Measurements from ENCODE around the gene DEPP1. TPM values are rescaled to one million over a fixed set of nuclear protein-coding genes. Genes with fewer than 3 reads are reported as not detected.

Gene DEPP1
- total RNA-seq, 6 experiments from 2014 or later: 0.43 to 0.78 (median 0.52) TPM

DNA sequence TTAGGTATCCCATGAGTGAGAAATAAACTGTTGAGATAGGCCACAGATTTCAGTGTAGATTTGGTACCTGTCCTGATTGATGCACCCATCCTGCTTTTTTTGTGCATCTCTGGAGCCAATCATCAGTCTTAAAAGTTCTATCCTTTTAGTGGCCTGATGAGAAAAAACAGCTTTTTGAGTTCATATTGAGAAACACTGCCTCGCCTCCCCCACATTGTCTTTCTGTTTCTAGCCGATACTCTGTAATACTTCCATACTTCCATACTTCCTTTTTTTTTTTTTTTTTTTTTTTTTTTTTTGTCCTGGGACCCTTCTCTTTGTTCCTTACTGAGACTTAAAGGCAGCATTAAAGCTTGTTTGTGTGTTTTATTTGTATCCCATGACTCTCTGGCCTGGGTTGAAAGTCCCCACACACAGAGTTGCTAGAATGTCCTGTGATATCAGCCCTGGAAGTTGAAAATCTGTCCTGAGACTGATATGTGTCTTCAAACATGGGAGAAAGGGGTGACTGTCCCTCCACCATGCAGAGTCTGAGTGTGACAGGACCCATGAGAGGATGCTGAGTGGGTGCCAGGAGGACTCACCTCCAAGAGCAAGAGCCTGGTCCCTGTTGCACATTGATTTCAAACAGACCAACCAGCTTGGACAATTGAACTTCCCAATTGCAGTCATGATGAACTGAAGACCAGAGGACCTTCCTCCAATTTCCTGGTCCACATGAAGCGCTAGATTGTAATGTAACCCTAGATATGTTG, 27.8 kb upstream of the DEPP1 start:
- Mint-ChIP-seq H3K27me3 (ENCODE audit: insufficient read depth) (0 out of 2 replicates have a peak, but pooled peaks cover 4% of the 10 kb centered on the region), H3K27ac (no peak overlapping the region), H3K4me1 (ENCODE audit: low read depth) (peaks cover 14% of the 10 kb centered on the region), H3K9me3 (peaks cover 3% of the 10 kb centered on the region; the same call in 1 of the 2 replicates), H3K4me3 (no peak overlapping the region), H3K36me3 (ENCODE audit: low read depth) (peaks cover 26% of the 10 kb centered on the region)
- TF ChIP-seq, protein P1, sequence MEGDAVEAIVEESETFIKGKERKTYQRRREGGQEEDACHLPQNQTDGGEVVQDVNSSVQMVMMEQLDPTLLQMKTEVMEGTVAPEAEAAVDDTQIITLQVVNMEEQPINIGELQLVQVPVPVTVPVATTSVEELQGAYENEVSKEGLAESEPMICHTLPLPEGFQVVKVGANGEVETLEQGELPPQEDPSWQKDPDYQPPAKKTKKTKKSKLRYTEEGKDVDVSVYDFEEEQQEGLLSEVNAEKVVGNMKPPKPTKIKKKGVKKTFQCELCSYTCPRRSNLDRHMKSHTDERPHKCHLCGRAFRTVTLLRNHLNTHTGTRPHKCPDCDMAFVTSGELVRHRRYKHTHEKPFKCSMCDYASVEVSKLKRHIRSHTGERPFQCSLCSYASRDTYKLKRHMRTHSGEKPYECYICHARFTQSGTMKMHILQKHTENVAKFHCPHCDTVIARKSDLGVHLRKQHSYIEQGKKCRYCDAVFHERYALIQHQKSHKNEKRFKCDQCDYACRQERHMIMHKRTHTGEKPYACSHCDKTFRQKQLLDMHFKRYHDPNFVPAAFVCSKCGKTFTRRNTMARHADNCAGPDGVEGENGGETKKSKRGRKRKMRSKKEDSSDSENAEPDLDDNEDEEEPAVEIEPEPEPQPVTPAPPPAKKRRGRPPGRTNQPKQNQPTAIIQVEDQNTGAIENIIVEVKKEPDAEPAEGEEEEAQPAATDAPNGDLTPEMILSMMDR (IDR thresholded peaks at IDR 0.05): no peak
- DNase-seq: no peak

DNA sequence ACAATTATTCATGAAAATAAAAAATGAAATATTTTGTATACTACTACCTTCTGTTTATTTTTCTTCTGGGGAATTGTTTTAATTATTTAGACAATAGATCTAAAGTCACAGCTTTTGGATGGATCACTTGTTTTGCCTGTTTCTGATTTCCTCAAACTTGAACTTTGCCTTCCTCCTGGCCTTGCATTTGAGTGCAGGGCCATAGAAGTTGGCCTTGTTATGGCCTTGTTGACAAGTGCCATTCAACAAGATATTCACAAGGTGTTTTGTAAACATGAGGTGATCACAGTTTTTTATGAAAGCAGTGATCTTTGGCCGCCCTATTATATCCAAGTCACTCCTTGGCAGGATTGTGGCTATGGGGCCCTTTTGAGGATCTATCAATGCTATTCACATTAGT, 26.7 kb upstream of the DEPP1 start:
- Mint-ChIP-seq H3K4me1 (ENCODE audit: low read depth) (peaks cover 23% of the 10 kb centered on the region), H3K4me3 (no peak overlapping the region), H3K36me3 (ENCODE audit: low read depth) (peaks cover 26% of the 10 kb centered on the region), H3K27me3 (ENCODE audit: insufficient read depth) (0 out of 2 replicates have a peak, but pooled peaks cover 2% of the 10 kb centered on the region), H3K27ac (no peak overlapping the region), H3K9me3 (peaks cover 3% of the 10 kb centered on the region; the same call in 1 of the 2 replicates)
- no peak for DNase-seq
- TF ChIP-seq, protein P1 (IDR thresholded peaks at IDR 0.05): no peak

DNA sequence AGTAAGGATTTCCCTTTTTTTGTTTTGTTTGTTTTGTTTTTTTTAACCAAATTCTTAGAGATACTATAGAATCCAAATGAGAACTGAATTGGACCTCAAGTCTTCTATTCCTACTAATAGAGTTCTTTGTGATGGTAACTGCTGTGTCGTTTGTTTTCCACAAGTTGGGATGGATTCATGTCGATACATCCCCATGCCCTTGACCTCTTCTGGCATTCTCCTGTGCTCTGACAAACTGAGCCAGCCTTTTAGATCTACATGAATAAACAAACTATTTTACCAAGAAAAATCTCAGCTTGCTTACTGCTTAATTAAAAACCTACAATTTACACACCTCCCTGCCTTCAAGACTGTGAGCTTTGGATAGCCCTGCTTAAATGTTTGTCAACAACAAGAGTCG, 26.1 kb upstream of the DEPP1 start:
- H3K9me3 Mint-ChIP-seq: peaks cover 3% of the 10 kb centered on the region; the same call in 1 of the 2 replicates

DNA sequence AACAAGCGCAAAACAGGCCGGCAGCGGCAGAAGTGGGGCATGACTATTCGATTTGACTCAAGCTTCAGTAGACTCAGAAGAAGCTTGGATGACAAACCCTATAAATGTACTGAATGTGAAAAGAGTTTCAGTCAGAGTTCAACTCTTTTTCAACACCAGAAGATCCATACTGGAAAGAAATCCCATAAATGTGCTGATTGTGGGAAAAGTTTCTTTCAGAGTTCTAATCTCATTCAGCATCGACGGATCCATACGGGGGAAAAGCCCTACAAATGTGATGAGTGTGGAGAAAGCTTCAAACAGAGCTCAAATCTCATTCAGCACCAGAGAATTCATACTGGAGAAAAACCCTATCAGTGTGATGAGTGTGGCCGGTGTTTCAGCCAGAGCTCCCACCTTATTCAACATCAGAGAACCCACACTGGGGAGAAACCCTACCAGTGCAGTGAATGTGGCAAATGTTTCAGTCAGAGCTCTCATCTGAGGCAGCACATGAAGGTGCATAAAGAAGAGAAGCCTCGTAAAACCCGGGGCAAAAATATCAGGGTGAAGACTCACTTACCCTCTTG, 24.9 kb upstream of the DEPP1 start:
- H3K9me3 Mint-ChIP-seq: peaks cover 3% of the 10 kb centered on the region; the same call in 1 of the 2 replicates
- peaks cover 2% of the 10 kb centered on the region; the same call in 1 of the 2 replicates for H3K27me3 Mint-ChIP-seq (ENCODE audit: insufficient read depth)
- no peak overlapping the region for H3K27ac Mint-ChIP-seq
- DNase-seq: no peak
- peaks cover 26% of the 10 kb centered on the region for H3K36me3 Mint-ChIP-seq (ENCODE audit: low read depth)
- no peak overlapping the region for H3K4me3 Mint-ChIP-seq
- H3K4me1 Mint-ChIP-seq (ENCODE audit: low read depth): peaks cover 31% of the 10 kb centered on the region
- TF ChIP-seq, protein P1 (IDR thresholded peaks at IDR 0.05): no peak

More for the DNA sequence above, 26.1 kb upstream of the DEPP1 start:
- H3K27me3 Mint-ChIP-seq (ENCODE audit: insufficient read depth): 0 out of 2 replicates have a peak, but pooled peaks cover 2% of the 10 kb centered on the region
- DNase-seq: no peak
- peaks cover 26% of the 10 kb centered on the region for H3K36me3 Mint-ChIP-seq (ENCODE audit: low read depth)
- H3K27ac Mint-ChIP-seq: no peak overlapping the region
- H3K4me3 Mint-ChIP-seq: no peak overlapping the region
- H3K4me1 Mint-ChIP-seq (ENCODE audit: low read depth): peaks cover 29% of the 10 kb centered on the region
- TF ChIP-seq, protein P1 (IDR thresholded peaks at IDR 0.05): no peak

DNA sequence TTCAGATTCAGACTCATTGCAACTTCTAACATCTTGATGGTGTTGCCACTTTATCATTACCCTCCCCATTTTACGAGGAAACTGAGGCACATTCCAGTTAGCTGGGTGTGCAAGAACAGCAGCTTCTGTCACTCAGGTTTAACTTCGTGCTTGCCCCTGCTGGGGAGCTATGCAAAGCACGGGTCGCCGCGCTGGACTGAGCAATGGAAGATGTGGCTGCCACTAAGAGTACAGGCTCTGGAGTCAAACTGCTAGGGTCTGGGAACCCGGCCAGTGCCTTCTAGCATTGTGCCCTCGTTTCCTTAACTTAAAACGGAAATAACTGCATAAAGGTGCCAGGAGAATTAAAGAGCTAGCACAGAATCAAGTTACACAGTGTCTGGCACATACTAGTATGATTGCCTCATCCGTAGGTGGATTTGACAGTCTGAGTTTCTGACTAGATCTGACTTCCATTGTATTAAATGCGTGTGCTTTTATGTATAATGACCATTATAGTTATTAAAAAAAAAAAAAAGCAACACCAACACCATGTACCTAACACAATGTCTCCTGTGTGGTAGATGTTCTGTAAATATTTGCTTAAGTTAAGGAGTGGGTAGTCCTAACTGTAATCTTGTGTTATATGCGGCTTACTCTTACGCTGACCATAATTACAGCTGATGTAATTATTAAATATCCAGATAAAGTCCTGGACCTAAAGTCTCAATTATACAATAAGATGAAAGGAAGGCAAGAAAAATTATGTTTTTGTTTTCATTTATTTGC, 23.0 kb upstream of the DEPP1 start:
- peaks cover 26% of the 10 kb centered on the region for H3K36me3 Mint-ChIP-seq (ENCODE audit: low read depth)
- DNase-seq: peak; percentile 46
- peak overlapping the region; percentile 90 for H3K4me3 Mint-ChIP-seq

More for the DNA sequence above, 23.0 kb upstream of the DEPP1 start:
- peaks cover 3% of the 10 kb centered on the region; the same call in 1 of the 2 replicates for H3K9me3 Mint-ChIP-seq
- H3K4me1 Mint-ChIP-seq (ENCODE audit: low read depth): peaks cover 31% of the 10 kb centered on the region
- TF ChIP-seq, protein P1 (IDR thresholded peaks at IDR 0.05): 0 out of 2 replicates have a peak, but pooled peaks have one; percentile 16
- H3K27me3 Mint-ChIP-seq (ENCODE audit: insufficient read depth): peaks cover 2% of the 10 kb centered on the region; the same call in 1 of the 2 replicates
- peak overlapping the region; percentile 95 for H3K27ac Mint-ChIP-seq

Data from HFFc6 (cell line).